LHCN-M2 (cell line): ENCODE data around the gene PCTP. TPM values are rescaled to one million over a fixed set of nuclear protein-coding genes. Genes with fewer than 3 reads are reported as not detected.

Experiments
- DNase-seq: peaks from one replicate; pipeline ENCODE4 v3.0.0-alpha.2; 2012; ENCODE audit warnings: low read depth
- total RNA-seq: library from RNA; depleted of rRNA; stranded (reverse); fragments of >200 nt; gene quantifications from 2 replicates; pipeline ENCODE4 v1.2.3, GENCODE V29; 2014

Gene PCTP
- total RNA-seq, 1 experiment from 2014 or later = 19.8 TPM

DNA sequence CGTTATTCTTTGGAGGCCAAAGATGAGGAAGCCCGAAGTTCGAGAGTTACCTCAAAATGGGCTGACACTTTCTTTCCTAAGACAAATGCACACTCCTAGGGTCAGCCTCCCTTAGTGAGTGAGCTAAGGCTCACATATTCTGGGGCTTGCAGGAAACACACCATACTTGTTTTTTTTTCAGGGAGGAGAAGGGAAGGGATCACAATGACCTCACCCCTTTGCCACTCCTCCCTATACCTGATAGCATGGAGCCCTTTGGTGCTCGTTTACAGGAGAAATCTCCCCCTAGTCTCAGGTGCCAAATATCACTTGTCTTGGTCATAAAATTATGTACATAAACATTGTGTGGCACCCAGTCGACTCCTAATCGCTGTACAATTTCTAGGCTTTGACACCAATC, 23.6 kb upstream of the PCTP start:
- DNase-seq = no peak

DNA sequence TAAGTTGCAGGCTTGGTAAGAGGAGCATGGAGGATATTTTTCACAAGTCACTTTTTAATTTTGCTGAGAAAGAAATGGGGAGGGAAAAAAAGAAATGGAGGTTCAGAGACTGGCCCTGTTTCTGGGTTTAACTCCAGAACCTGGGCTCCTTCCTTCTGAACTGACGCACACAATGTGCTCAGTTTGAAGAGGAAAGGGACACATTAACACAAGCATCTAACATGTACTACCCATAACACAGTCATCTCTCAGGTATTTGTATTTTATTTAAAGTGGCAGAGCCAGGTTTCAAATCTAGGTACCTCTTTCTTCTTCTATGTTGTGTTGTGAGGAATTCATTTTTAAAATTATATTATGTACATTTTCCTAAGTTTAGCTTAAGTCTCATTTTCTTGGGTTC, 22.9 kb upstream of the PCTP start:
- peak; percentile 40 for DNase-seq

DNA sequence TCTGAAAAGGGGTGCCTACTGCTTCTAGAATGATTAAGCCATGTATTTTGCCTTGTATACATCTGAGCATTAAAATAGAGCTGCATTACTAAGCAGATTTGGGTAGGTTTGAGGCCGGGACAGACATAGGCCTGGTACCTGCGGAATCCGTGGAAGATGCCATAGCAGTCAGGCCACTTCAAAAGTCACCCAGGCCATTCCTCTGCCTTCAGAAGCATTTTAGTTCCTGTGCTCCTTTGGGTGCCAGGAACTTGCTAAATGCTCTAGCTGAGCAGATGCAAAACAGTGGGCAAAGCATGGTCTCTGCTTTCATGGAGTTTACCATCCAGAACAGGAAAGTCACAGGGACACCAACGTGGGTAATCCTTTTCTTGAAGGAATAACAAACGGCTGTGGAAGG, 22.5 kb upstream of the PCTP start:
- no peak for DNase-seq

DNA sequence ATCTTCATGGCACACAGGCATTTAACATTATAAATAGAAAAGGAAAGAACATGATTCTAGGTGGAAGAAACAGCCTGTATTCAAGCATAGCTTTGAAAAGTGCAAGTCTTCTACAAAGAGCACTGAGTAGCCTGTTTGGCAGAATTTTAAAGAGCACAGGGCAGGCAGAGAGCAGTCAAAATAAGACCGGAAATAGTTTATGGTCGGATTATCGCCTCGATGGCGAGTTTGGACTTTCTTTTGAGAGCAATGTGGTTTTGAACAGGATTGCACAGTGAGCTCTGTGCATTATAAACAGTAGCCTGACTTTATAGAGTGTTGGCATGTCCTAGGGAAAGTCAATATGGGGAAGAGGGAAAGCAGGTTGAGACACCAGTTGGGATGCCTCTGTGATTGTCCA, 22.0 kb upstream of the PCTP start:
- no peak for DNase-seq

DNA sequence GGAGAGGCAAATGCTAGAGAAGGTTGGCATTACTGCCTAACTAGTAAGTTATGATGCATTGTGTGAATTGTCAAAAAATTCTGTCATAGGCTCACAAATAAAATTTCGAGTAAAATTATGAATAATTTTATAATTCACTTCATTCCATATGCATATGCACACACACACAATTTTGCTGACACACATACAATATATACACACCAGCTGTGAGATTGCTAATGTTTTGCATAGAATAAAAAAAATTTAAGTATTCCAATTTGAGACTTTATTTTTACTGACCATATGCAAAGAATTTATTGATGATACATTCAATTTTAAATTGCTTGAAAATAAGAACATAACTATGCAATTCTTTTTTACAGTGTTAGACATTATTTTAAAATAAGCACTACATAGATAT, 21.4 kb upstream of the PCTP start:
- DNase-seq = no peak

DNA sequence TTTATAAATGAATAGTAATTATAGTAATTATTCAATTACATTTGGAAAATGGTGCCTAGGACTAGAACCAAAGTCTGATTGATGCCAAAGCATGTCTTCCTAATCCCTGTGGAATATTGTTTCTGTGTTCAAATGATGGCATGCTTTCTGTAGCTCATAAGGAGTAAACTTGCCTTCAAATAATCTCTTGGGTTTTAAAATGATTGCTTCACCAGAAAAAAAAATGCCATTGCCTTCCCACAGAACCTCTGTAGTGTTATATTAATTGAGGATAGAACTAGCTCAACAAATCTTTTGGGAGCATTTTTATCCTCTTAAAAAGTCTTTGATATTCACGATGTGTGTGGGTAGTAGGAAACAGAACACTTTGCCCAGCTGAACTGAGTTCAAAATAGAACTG, 20.5 kb upstream of the PCTP start:
- DNase-seq = peak; percentile 54

DNA sequence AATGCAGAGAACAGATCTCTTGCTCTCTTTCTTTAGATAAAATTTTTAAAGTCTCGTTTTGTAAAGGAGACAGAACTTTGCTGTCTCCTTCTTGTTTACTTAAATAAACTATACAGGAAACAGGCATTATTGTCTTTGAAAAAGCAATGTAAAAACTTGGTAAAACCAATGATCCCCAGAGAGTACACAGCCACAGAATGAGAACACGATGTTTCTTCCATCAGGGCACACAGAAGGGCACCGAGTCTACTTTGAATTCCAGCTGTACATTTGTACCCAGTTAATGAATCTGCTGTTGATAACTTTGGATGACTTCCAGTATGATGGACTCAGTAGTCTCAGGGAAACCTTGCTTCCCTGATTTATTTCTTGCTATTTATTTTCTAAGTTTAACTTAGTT, 20.0 kb upstream of the PCTP start:
- DNase-seq = peak; percentile 81

DNA sequence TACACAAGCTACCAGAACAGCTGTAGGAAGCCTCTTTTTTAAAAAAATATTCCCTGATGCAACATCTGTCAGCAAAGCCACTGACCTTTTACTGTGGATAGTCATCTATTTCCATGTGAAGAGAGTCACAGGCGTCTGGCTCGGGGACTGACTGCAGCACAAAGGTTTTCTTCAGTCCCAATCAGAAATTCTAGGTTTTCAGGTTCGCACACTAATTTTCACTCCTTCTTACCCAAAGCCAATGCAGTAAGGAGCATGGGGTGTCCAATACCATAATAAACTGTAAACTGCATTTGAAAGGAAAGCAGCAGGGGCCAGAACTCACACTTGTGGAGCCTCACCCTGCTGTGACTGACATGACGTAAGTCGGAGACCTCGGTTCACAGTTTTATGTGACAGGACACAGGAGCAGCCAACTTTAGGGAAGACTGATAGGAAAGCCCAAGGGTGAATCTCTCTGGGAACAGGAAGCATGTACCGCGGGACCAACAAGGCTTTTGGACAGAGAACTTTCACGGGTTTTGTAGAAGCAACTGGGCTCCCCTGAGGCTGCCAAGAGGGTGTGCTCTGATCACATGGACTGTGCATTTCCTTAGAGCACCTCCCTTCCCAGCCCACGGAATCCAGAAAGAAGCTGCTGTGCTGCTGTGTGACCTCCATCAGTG, 19.1 kb upstream of the PCTP start:
- DNase-seq = peak; percentile 79

DNA sequence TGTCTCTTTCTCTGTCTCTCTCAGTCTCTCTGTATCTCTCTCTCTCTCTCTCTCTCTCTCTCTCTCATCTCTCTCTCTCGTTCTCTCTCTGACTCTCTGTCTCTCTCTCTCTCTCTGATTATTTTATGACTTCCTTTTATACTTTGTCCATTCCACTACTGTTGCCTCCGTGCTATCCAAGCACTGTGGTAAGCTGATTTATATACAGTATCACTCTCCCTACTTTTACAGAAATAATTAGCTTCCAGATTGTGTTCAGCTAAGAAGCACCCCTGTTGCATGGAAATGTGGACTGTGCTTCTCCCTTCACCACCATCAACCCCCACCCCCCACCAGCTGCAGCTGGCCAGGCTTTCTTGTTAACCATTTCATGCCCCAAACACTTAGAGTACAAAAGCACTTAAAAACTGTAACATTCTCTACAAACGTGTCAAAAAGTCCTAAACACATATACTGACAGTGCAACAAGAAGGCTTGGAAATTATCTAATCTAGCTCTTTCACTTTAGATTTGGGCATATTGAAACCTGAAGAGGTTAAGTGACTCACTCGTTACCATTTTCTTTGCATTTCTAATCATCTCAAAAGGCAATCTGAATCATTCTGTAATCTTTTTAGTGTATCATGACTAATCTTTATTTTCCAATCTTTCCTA, 16.6 kb upstream of the PCTP start:
- DNase-seq = peak; percentile 36

DNA sequence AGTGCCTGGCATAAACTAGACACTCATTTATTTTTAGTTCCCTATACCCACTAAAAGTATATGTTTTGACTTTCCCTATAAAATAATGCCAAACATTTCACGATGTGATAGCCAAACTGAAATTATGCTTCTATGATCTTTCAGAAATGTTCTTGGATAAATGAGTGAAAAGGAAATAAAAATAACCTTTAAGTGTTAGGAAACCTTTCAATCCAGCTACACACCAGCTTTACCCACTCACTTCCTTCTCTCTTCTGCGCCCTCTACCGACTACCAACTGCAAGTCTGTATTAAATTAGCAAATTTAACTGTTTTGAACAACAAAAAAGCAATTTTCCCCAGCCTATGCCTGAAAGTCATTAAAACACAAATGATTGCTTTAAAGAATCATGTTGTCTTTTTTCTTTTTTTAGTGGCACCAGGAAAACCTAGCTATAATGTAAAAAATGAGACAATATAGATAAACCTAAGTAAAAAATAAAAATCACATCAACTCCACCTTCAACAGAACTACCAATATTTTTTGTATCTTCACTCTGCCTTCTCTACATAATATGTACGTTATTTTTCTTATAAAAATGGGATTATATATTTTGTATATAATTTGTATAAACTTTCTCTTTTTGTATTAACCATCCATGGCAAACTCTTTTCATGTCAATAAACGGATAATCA, 15.0 kb upstream of the PCTP start:
- DNase-seq = peak; percentile 51

DNA sequence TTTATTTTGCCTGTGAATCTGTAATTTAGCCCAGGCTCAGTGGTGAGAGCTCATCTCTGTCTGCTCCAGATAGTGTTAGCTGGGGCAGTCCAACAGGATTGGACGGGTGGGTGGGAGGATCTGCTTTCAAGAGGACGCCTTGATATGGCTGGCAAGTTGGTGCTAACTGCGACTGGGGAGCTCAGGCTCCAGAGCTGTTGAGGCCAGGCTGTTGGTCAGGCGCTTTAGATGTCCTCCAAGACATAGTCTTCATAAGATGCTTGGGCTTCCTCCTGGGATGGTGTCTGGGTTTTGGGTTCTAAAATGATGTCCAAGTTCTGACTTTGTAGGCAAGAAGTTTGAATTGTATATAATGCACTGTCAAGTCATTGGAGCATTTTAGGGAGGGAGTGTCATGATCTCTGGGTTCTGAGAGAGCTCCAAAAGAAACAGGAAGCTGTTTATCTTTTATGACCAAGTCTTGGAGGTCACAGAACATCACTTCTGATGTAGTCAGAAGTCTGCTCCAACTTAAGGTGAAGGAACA, 12.8 kb upstream of the PCTP start:
- DNase-seq = no peak

DNA sequence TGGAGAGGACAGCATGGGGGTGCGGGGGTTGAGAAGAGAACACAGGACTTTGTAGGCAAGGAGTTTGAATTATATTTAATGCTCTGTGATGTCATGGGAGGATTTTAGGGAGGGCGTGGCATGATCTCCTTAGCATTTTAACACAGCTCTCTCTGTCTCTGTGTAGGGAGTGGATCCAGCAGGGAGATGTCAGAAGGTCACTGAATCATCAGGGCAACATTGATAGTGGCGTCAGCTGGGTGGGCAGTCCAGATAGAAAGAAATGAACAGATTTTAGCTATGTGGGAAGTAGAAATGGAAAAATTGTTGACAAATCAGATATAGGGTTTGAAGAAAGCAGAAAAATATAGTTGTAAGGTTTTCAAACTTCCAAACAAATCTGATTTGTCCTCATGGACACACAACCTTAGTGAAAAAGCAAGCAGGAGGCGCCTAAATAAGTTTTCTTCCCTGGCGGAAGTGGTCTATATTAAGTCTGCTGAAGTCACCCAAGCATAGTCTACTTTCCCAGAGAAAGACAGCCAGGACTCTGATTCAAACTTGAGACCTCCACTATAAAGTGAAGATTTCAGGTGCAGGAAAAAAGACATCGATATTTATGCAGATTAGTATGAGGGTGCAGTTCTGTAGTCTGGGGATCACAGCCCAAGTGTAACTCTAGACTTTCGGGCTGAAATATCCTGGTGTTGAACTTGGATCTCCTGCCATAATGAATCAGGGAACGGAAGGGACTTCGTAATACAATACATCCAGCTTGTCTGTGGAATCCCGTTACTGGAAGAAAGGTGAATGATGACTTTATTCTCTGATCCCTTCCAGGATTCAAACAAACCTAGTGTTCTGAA, 10.1 kb upstream of the PCTP start:
- no peak for DNase-seq

DNA sequence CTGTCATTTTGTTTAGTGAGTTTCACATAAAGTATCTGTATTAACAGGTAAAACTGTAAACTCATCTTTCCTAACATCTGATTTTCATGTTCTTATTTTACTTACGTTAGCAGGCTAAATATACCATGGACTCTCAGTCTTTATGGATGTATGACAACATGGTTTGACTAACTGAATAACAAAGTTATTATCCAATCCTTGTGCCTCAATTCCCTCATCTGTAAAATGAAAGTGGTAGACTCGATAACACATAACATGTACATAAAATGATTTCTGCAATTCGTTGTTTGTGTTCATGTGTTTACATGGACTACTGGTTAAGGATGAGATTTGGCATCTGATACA, 9.5 kb upstream of the PCTP start:
- no peak for DNase-seq

DNA sequence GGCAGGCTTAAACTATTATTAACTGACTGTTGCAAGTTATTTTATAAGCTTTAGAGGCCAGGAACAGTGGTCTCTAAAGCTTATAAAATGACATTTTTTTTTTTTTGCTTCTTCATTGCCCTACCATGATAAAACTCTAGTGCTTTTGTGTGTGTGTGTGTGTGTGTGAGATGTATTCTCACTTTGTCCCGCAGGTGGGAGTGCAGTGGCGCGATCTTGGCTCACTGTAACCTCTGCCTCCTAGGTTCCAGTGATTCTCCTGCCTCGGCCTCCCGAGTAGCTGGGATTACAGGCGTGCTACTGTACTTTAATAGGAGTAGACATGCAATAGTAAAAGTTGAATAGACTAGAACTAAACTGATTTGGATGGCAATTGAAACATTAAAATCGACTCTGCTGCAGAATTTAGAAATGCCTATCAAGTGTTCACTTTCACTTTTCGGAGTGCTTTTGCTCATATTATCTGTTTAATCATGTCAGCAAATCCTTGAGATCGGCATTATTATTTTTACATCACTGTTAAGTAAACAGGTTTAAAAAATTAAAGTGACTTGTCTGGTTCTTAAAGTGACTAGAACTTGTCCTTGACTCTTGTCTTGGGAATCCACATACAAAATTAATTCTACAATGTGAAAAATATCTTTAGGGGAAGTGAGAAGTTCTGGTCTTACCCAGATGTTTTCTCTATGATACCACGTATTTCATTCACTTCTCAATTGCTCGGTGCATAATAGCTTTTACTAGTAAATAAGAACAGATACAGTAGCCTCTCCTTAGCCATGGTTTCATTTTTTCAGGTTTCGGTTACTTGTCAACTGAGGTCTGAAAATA, 8.4 kb upstream of the PCTP start:
- DNase-seq = no peak

DNA sequence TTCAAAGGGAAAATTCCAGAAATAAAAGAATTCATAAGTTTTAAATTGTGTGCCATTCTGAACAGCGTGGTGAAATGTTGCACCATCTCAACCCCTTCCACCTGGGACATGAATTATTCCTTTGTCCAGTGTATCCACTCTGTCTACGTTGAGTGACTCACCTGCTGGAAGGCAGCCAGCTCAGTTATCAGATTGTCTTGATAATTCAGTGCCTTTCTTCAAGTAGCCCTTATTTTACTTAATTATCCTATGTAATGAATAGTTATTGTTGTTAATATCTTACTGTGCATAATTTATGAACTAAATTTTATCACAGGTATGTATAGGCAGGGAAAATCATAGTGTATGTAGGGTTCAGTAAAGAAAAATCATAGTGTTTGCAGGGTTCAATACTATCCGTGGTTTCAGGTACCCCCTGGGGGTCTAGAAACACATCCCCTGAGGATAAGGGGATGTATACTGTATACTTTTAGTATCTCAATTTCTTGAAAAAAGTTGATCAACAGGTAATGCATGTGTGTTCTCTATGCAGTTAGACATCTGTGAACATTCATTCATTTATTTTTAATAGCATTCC, 7.7 kb upstream of the PCTP start:
- DNase-seq = no peak

DNA sequence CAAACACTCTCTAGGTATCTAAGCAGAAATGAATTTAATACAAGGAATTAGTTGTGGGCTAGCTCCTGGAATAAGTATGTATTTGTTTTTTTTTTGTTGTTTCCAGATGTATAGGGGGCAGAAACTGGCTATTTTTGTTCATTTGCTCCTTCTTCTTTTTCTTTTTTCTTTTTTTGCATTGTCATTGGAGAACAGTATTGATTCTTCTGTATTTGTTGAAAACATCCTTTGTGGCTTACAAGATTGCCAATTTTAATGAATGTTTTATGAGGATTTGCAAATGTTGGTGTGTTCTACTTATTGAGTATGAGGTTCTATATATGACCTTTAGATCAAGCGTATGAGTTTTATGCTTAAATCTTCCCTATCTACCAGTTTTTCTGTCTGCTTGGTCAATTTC, 5.6 kb upstream of the PCTP start:
- DNase-seq = no peak

DNA sequence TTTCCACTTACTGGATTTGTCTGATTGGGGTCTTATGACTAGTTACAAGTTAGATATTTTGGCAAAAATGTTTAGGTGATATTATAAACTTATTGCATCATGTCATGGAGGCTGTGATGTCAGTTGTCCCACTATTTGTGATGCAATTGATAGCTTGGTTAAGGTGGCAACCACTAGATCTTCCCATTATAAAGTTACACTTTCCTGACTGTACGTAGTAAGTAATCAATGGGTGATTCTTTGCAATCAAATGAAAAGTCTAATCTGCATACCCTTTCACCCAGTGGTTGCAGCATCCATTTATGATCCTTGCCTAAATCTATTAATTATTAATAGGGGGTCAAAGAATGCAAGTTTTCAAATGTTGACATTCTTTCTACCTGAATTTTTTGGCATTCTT, 4.4 kb upstream of the PCTP start:
- no peak for DNase-seq

DNA sequence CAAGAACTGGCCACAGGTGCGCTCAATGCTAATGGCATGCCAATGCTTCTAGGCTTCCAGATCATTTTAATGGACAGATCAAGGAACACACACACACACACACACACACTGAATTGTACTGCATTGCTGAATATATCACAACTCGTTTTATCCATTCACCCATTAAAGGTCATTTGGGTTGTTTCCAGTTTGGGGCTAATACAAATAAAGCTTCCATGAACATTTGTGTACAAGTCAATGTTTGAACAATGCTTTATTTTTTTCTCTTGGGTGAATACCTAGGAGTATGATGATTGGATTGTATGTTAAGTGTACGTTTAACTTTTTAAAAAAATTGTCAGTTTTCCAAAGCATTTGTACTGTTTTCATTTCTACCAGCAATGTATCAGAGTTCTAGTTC, 3.6 kb upstream of the PCTP start:
- DNase-seq = no peak

DNA sequence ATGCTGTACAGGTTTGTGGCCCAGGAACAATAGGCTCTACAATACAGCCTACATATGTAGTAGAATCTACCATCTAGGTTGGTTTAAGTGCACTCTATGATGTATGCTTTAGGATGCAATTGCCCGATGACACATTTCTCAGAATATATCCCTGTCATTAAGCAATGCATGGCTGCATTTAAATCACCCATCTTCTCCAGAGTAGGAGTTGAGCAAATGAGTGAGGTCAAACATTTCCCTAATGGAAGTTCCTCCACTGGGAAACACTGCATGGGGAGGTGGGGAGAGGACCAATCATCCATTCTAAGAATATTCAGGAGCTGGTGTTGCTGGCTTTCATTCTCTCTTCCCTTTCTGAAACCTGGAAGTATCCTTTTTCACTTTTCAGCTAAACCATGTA, 2.0 kb upstream of the PCTP start:
- DNase-seq = no peak

DNA sequence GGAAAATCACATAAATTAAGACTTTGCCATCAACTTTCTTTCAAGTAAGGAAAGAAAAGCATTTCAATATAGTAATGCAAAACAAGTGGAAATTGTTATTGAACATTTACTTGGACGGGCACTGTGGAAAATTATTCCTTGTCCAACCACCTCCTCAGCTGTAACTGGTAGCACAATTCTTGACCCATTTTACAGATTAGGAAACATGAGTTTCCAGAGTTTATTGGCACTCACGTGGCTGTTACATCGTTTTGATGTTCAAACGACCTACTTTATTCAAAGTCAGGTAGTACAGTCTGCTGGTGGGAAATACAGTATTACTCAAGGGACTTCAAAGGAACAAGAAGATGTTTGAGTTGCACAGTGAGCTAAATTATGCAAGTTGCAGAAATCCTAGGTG, 866 bp upstream of the PCTP start:
- DNase-seq = no peak

DNA sequence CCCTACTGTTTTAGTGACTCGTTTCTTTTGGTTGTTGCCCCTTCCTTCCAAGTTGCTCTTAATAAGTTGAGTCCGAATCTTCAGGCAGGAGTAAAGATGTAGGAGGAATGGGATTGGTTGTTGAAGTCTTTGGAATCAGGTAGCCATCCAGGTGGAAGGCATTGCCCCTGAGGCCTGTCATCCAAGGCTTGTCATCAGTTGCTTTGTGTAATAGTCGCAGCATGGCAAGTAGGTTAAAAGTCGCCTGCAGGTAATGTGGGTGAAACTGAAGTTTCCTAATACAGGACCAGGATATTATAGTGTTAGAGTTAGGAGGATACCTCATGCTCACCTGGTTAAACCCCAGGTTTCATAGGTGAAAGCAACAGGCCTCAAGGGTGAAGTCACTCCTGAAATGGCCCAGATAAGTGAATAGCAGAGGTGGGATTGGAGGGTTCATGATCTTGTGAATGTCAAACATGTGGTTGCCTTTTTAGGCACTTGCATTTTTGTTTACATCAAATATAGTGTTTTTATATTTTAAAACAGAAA, 934 bp downstream of the PCTP start:
- no peak for DNase-seq
